ENCODE results near the gene TCN2.

DNA sequence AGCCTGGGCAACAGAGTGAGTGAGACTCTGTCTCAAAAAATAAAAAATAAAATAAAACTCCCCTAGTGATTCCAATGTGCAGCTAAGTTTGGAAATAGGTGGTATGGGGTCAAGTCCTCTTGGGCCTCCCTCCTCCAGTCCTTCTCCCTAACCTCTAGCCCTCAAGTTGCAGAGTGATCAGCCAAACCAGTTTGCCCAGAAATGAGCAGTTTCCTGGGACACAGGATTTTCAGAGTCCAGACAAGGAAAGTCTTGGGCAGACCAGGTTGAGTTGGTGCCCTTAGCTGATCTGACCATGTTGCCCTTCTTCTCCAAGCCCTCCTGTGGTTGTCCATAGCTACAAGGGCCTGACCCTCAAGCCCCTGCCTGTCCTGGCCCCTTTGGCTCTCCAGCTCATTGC lies 7.9 kb downstream of the TCN2 start:
- no peak for TF ChIP-seq POLR2A (IDR thresholded peaks at IDR 0.05)
- TF ChIP-seq, protein P1, sequence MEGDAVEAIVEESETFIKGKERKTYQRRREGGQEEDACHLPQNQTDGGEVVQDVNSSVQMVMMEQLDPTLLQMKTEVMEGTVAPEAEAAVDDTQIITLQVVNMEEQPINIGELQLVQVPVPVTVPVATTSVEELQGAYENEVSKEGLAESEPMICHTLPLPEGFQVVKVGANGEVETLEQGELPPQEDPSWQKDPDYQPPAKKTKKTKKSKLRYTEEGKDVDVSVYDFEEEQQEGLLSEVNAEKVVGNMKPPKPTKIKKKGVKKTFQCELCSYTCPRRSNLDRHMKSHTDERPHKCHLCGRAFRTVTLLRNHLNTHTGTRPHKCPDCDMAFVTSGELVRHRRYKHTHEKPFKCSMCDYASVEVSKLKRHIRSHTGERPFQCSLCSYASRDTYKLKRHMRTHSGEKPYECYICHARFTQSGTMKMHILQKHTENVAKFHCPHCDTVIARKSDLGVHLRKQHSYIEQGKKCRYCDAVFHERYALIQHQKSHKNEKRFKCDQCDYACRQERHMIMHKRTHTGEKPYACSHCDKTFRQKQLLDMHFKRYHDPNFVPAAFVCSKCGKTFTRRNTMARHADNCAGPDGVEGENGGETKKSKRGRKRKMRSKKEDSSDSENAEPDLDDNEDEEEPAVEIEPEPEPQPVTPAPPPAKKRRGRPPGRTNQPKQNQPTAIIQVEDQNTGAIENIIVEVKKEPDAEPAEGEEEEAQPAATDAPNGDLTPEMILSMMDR (IDR thresholded peaks at IDR 0.05): no peak

Data from Peyer's patch (tissue), 4 donors.